ENCODE data around the gene PDZD2.
A peak's percentile ranks its signal among the peaks of the same experiment; 100 is the strongest.

Gene PDZD2

DNA sequence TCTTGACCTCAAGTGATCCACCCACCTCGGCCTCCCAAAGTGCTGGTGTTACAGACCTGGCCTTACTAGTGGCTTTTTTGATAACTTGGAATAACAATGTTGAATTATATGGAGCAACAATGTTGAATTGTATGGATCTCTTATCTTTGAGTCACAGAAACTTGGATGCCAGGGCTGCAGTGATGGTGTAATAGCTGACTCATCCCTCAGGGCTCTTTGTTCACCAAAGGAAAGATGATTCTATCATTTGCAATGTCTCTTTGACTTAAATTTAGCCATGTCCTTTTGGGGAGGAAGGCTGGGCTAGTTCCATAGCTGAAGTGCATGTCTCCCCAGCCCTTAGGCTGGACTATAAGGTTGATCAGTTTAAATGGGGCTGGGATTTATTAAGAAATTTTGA is 172.3 kb downstream of the PDZD2 start:
- peak in 1 of 51 donors; percentile 6 for DNase-seq

DNA sequence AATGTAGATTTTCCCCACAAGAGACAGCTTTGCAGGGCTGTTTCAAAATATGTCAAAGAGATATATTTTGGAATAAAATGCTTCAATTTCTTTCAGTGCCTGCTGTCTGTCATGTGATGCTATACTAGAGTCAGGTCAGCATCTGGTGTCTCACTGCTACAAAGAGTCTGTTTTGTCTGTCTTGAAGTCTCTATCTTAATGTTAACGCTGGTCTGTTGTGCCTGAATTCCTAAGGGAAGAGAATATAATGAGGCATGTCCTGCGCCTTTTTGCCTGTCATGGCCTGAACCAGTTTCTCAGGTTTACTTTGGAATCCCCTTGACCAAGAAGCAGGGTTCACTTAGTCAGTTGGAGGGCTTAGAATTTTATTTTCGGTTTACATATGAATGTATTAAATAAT is 176.4 kb downstream of the PDZD2 start:
- DNase-seq: no peak

DNA sequence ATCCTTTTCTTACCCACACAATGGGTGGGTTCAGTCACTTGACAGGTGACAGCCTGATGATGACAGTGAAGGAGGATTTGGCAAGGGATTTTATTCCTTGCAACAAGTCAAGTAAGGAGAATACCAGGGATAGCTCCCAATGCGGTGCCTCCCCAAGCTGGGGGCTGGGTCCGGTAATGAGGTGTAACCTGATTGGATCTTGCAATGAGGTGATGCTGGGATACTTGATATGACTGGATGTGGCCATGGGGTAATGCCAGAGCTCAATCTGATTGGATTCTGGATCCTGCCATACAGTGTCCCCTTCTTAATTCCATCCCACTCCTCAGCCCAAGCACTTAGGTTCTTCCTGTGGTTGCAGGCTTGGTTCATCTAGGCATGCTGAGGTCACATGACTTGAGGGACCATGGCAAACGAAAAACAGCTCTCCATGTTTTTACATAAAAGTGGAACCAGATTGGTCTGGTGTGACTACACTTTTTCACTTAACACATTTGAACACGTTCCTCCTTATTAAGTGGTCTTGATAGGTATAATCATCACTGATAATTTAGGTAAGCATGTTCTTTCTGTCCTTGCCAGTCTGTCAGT is 181.1 kb downstream of the PDZD2 start:
- no peak for DNase-seq

DNA sequence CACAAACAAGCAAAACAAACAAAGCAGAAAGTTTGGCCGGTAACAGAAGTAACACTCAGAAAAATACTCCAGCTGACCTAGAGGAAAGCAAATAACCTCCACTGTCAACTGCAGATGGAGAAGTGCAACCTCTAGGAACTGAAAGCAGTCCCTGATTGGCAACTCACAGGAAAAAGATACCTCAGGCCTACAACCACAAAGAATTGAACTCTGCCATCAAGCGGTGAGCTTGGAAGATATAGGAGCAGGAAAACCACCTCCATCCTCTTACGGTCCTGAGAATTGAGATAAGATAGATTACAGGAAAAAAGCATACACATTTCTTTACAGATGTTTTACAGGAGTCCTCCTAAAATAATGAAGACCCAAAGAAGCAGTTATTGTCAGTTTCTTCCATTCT is 184.5 kb downstream of the PDZD2 start:
- DNase-seq: no peak

DNA sequence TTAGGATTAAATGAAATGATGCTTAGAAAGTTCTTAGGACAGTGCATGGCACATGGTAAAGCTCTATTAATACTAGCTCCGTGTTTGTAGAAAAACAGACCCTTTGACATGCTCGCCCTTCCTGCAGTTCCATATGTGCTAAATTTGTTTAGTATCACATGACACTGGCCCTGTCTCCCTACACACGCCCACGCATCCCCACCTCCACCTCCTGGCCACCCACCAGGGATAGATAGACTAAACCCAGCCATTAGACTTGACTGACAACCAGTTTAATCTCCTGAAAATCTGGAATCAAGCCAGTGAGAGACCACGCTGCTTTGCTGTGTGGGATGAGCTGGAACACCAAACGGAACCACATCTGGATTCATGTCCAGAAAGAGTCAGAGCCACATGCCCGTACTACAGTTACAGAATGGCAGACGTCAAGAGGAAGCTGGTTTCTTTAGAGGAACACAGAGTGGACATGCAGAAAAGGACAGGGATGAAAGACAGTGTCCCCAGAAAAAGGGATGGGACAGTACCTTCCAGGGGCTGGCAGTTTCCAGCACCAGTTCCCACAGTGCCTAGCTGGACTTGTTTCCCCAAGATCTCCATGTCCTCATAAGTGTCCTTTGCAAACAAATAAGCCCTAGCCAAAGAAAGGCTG is 186.1 kb downstream of the PDZD2 start:
- DNase-seq: peak in 1 of 51 donors; percentile 36

DNA sequence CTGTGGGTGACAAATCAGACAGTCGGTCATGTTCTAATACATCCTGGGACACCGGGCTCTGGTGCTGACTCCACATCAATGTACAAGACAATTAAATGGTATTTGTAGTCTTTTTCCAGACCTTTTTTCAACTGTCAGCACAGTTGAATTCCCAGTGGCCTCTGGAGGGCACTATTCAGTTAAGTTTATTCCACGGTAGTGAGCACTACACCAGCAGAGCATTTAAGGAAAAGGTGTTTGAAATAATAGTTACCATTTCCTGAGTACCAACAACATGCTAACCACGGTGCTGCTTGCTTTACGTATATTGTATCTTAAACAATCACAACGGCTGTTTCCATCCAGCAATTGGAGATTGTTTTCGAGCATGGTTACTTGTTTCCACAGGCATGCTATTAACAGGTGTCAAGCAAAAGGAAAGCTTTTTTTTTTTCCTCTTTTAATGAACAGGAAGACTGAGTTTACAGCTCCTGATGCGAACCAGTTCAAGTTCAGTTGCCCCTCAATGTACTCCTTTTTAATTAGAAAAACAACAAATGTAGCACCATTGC is 186.7 kb downstream of the PDZD2 start:
- peak in 29 of 51 donors; percentile 2 to 74 (median 32) for DNase-seq

DNA sequence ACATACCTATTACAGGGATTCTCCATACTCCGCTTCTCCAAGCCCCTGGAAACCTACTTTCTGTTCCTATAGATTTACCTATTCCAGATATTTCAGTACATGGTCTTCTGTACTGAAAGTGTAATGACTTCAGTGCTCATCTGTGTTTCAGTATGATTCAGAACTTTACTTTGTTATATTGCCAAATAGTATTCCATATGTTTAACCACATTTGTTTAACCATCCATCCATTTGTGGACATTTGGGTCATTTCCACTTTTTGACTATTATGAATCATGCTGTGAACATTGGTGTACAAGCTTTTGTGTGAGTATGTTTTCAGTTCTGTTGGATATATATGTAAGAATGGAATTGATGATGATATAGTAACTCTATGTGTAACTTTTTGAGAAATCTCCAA is 188.9 kb downstream of the PDZD2 start:
- no peak for DNase-seq

DNA sequence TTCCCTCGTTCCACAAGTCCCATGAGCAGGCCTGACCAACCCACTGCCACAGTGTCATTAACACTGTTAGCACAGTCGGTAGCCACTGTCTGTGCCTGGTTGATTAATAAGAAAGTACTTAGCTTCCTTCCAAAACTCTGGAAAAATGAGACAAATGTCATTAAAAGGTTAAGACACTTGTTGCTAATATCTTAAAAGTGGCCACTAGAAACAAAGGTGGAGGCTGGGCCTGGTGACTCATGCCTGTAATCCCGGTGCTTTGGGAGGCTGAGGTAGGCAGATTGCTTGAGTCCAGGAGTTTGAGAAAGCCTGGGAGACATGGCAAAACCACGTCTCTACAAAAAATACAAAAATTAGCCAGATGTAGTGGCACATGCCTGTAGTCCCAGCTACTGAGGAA is 194.0 kb downstream of the PDZD2 start:
- no peak for DNase-seq

DNA sequence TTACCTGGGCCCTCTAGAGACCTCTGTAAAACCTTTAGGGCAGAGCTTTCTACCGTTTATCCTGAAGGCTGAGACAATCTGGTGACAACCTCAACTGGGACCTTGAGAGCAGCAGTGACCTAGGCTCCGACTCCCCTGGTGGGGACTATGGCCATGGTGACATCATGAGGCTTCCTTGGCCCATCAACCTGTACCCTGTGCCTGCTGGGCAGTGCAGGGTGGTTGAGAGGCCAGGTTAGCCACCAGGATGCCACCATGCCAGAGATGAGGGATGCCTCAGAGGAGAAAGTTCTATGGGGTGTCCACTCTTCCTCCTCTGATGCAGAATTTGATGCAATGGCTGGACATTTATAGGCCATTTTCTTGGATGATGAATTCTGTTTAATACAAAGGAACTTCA is 194.8 kb downstream of the PDZD2 start:
- DNase-seq: no peak

DNA sequence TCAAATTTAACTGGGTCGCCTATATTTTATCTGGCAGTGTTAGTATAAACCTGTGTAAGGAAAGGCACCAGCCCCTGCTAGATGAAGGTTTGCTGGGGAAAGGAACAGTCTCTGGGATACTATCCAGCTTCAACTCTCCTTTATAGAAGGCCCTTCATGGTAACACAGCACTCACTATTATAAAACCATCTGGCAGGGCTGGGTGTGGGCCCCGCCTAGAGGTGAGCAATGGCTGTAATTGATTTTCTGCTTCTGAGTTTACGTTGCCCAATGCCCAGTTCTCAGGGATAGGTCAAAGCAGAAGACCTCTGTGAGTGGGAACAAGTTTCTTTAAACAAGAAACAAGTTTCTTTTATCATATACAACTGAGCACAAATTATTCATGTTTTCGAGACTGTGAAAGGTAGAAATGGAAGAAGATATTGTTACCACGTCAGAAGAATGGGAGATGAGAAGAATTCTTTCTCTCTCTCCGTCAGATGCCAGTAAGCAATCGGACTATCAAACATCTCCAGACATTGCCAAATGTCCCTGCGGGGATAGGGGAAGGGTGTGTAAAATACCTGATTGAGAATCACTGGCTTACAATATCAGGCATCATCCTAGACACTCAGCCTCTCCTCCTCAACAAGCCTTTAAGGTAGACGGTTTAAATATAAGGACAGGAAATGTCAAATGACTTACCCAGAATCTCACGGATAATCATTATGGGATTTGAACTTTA is 205.9 kb downstream of the PDZD2 start:
- DNase-seq: no peak

DNA sequence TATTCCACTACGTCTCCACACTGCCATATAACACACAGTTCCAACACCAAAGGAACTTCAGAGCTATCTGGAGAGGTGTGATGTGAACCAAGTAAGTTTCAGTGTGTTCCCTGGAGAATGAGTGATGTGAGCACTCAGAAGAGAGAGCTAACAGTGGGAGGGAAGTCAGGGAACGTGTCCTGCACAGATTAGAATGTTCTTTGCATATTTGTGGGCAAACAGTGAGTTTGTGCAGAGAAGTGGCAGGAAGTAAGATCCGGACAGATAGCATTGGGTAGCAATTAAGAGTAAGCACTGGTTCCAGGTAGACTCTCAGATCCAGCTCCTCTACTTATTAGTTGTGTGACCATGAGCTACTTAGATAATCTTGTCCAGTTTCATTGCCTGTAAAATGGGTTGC is 206.4 kb downstream of the PDZD2 start:
- DNase-seq: no peak

DNA sequence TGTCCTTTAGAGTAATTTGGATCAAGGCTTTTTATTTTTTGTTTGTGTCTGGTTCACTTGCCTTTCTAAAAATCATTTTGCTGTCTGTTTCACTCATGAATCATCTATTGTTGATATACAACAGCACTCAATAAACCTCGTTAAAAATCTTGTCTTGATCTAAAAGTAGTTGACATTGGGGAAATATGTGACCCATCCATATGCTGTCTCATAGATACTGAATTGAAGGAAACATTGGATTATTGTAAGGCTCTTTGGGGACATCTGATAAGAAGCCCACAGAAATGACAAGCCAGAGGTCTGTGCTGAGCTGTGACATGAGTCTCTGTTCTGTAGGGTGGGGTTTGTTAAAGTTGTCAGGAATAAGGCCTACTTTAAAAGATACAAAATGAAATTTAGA is 208.0 kb downstream of the PDZD2 start:
- no peak for DNase-seq

DNA sequence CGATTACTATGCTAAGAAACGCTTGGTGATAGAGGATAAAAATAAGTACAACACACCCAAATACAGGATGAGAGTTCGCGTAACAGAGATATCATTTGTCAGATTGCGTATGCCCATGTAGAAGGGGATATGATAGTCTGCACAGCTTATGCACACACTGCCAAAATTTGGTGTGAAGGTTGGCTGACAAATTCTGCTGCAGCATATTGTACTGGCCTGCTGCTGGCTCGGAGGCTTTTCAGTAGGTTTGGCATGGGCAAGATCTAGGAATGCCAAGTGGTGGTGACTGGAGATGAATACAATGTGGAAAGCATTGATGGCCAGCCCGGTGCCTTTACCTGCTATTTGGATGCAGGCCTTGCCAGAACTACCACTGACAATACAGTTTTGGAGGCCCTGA is 208.4 kb downstream of the PDZD2 start:
- DNase-seq: peak in 10 of 51 donors; percentile 5 to 21 (median 13)

DNA sequence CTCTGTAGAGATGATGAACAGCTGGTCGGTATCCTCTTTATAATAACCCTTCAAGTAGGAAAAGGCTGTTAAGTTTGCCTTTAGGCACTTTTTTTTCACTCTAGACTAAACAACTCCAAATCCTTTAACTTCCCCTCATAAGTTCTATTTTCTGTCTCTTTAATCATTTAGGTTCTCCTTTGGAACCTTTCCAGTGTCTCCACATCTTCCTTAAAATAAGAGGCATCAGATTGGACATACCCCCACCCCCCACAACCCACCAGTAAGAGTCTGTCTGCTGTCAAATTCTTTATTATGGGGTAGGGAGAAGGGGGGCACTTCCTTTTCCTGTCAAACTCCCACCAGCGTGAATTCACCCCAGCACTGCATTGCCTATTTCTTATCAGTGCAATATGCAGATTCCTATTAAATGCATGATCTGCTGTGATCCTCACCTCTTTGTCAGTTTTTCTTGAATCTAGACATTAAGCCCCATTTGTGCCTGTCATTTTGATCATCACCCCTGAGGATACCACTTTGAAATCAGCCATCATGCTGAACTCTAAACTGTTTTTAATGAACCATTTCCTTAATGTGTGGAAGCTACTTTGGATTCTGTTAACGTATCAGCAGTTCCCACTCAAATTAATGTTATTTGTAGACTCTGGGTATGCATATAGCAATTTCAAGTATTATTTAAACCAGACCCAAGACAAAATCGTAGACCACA is 212.2 kb downstream of the PDZD2 start:
- DNase-seq: no peak

DNA sequence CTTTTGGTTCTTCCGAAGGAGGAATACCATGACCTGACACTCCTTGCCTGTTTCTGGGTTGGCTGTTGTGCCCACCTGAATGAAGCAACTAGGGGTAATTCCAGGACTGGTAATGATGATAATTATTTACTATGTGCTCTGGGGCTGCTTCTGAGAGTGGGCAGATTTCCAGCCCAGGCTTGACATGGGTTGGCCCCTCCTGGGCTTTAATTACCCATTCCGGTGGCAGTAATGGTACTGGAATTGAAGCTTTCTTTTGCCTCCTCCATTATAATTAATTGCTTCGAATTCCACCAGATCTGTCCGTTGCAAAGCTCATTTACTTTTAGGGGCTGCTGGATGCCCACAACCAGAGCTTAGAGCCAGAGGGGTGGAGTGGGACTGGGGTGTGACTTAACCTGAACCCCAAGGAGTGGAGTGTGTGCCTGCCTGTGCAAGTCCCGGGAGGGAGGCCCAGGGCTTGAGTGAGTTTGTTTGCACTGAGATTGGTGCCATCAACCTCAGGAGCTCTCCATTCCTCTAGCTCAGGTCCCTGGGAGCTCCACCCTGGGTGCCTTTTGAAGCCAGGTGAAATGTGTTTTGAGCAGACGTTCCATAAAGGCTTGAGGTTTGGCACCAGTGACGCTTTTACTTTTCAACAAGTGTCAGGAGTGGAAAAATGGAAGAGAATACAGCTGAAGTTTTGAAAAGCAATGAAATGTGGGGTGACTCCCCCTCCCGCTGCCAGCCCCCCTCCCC is 214.6 kb downstream of the PDZD2 start:
- no peak for DNase-seq

DNA sequence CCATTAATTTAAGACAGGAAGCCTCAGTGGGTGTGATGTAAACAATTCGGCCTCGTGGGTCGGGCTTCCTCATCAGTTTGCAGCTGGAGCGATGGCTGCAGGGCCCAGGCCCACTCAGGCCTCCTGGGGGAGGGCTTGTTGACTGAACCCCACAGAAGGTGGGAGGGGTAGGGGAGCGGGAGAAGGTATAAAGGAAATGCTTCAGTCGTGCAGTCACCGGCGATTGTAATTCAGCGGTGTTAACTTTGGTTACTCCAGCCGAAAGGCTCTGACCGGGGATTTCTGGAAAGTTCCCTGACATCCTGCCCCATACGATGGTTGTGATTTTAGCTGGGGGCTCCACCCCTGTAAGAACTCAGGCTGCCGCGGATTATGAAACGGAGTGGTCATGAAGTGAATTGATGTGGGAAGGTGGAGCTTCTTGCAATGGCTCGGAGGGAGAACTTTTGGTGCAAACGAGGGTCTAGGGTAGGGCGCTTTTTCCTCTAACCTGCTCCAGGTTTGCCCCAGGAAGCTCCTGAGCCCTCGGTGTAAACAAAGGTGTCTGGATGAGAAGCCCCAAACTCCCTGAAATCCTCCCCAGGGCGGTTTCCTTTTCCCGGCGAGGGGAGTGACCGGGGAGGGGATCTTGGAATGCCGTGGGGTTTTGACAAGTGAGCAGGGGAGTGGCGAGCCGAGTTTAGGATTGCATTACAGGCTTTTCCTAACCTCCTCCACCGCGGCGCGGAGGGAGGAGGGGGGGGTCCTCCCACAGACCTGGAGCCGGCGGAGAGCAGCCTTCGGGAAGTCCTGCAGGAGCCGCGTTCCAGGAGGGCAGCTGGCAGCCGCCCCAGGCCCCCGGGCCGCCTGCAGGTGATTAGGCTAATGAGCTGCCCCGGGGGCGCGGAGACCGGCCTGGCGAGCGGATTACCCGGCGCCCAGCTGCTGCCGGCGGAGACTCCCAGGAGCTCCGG is 215.5 kb downstream of the PDZD2 start:
- peak in 25 of 51 donors; percentile 5 to 57 (median 30) for DNase-seq

DNA sequence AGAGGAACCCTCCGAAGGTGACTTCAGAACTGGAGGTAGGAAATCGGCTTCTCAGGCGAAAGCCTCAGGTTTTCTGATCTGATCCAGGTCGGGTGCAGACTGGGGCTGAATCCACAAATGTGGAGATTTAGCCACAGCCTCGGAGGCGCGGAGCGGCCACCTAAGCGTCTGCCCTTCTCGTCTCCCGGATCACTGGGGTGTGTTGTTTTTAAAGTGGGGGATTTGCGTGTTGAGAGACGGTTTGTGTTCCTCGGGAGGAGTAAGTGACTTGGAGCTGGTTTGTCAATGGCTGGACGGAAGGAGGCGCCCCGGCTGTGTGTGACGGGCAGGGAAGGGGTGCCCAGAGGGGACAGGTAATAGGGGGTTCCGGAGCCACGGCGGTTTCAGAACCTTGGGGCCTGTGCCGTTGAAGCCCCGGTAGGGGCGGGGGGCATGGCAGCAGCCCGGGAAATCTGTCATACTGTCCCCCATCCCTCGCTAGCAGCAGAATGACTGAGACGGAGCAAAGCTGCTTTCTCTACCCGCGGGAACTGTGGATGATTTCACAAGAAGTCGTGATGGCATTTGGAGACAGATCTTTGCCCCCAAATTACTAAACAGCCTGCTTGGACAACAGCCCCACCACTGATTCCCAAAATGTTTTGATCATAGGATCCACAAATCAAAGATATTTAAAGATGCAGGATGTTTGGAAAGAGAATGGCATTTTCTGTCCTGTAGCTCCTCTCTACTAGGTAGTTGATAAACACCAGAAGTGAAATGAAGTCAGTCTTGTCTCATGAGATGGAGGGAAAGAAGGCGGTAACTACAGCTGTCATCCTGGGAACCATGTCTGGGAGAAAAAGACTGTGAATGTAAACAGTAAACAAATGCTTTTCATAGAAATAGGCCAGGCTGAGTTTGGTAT is 216.5 kb downstream of the PDZD2 start:
- DNase-seq: peak in 48 of 51 donors; percentile 5 to 81 (median 41)

DNA sequence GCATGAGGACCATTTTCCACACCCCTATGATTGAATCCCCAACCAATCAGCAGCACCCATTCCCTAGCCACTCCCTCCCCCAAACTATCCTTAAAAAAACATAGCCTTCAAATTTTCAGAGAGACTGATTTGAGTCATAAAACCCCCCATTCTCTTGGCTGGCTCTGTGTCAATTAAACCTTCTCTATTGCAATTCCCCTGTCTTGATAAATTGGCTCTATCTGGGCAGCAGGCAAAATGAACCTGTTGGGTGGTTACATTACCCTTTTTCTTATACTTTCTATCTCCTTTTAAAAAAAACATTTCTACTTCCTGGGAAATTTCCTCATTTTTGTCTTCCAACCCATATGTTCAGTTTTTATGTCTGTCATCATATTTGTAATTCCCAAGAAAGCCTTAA is 220.2 kb downstream of the PDZD2 start:
- no peak for DNase-seq

DNA sequence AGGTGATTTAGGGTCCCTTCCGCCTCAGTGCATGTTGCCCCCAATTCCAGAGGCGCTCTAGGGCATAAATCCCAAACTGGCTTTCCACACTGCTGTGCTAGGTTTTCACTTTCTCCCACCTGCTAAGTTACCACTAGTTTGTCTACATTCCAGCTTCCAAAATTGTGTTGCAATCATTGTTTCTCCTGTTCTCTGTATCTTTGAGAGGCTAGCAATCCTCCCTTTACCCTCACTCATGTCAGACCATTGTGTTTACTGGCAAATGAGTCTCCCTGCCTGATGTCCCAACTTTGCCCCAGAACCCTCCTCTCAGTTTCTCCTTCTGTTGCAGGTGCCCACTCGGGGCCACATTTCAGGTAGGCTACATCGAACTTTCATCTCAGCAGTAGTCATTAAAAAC is 221.3 kb downstream of the PDZD2 start:
- no peak for DNase-seq

Data from hypothalamus (tissue), 51 donors.